SK-N-SH treated with all-trans-retinoic acid at 6 μM for 48 hours (cell line): ENCODE results near the gene QSOX1.

Experiments used
- ARNTL ChIP-seq: fragments of 450-650 bp; formaldehyde crosslinking; IDR thresholded peaks from 2 replicates; pipeline ENCODE4 v1.5.0; 2020; ENCODE audit warnings: low read depth, mild to moderate bottlenecking, moderate library complexity, borderline replicate concordance
- BACH2 ChIP-seq: fragments of 250-450 bp; sonication (Bioruptor Pico); IDR thresholded peaks from 2 replicates; pipeline ENCODE4 v1.9.0; 2021; ENCODE audit warnings: mild to moderate bottlenecking, borderline replicate concordance
- CREB5 ChIP-seq: fragments of 250-450 bp; sonication (Bioruptor Pico); IDR thresholded peaks from 2 replicates; pipeline ENCODE4 v1.5.1; 2020; ENCODE audit warnings: low read depth, mild to moderate bottlenecking, moderate library complexity
- ISL1 ChIP-seq: fragments of 250-450 bp; sonication (Bioruptor Pico); IDR thresholded peaks from 2 replicates; pipeline ENCODE4 v2.1.2; 2022; ENCODE audit warnings: mild to moderate bottlenecking, moderate library complexity
- PATZ1 ChIP-seq: fragments of 250-450 bp; sonication (Bioruptor Pico); IDR thresholded peaks from 2 replicates; pipeline ENCODE4 v1.8.0; 2020; ENCODE audit warnings: mild to moderate bottlenecking, moderate library complexity, borderline replicate concordance
- POU6F1 ChIP-seq: fragments of 250-450 bp; sonication (Bioruptor Pico); IDR thresholded peaks from 2 replicates; pipeline ENCODE4 v1.8.0; 2021; ENCODE audit warnings: low read depth, mild to moderate bottlenecking, moderate library complexity, borderline replicate concordance
- RARB ChIP-seq: fragments of 250-450 bp; sonication (Bioruptor Pico); IDR thresholded peaks from 2 replicates; pipeline ENCODE4 v1.8.0; 2021; ENCODE audit warnings: mild to moderate bottlenecking, moderate library complexity
- TOX ChIP-seq: fragments of 250-450 bp; sonication (Bioruptor Pico); IDR thresholded peaks from 2 replicates; pipeline ENCODE4 v1.8.0; 2021; ENCODE audit warnings: mild to moderate bottlenecking, moderate library complexity, borderline replicate concordance
- TSHZ2 ChIP-seq: fragments of 250-450 bp; sonication (Bioruptor Pico); IDR thresholded peaks from 2 replicates; pipeline ENCODE4 v1.5.0; 2020; ENCODE audit warnings: mild to moderate bottlenecking, moderate library complexity
- ZFP3 ChIP-seq: fragments of 250-450 bp; sonication (Bioruptor Pico); IDR thresholded peaks from 2 replicates; pipeline ENCODE4 v1.5.0; 2020; ENCODE audit warnings: mild to moderate bottlenecking, moderate library complexity
- ZFP30 ChIP-seq: fragments of 450-650 bp; formaldehyde crosslinking; IDR thresholded peaks from 2 replicates; pipeline ENCODE4 v1.5.0; 2022; ENCODE audit warnings: mild to moderate bottlenecking, moderate library complexity
- ZNF565 ChIP-seq: fragments of 450-650 bp; formaldehyde crosslinking; conservative IDR thresholded peaks from 2 replicates; pipeline ENCODE4 v1.5.0; 2020; ENCODE audit warnings: low read depth, mild to moderate bottlenecking, moderate library complexity
- ZNF70 ChIP-seq: fragments of 450-650 bp; formaldehyde crosslinking; IDR thresholded peaks from 2 replicates; pipeline ENCODE4 v1.5.0; 2020; ENCODE audit warnings: mild to moderate bottlenecking, moderate library complexity

GRCh38 chr1:180154003-180154324, 705 bp upstream of the QSOX1 start:
- no peak for TF ChIP-seq ZFP3 (CRISPR knock-in tag)
- no peak for TF ChIP-seq CREB5 (CRISPR knock-in tag)
- no peak for TF ChIP-seq ZNF70
- TF ChIP-seq PATZ1 (CRISPR knock-in tag) = no peak
- TF ChIP-seq ZNF565 = no peak
- TF ChIP-seq ISL1 (CRISPR knock-in tag) = no peak
- no peak for TF ChIP-seq RARB
- TF ChIP-seq TOX (CRISPR knock-in tag) = no peak
- TF ChIP-seq TSHZ2 (CRISPR knock-in tag) = no peak
- TF ChIP-seq POU6F1 (CRISPR knock-in tag) = no peak
- TF ChIP-seq ZFP30 (CRISPR knock-in tag) = no peak
- TF ChIP-seq ARNTL (CRISPR knock-in tag) = no peak
- TF ChIP-seq BACH2 (CRISPR knock-in tag) = no peak
